ENCODE measurements around the gene OR13J1.
A peak's percentile ranks its signal among the peaks of the same experiment; 100 is the strongest.
"Not testable (repeated sequence)": the region's sequence is repeated elsewhere in the genome, so short reads cannot be mapped to it uniquely, and the experiment has no call there.

OR13J1 gene, protein sequence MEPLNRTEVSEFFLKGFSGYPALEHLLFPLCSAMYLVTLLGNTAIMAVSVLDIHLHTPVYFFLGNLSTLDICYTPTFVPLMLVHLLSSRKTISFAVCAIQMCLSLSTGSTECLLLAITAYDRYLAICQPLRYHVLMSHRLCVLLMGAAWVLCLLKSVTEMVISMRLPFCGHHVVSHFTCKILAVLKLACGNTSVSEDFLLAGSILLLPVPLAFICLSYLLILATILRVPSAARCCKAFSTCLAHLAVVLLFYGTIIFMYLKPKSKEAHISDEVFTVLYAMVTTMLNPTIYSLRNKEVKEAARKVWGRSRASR

DNA sequence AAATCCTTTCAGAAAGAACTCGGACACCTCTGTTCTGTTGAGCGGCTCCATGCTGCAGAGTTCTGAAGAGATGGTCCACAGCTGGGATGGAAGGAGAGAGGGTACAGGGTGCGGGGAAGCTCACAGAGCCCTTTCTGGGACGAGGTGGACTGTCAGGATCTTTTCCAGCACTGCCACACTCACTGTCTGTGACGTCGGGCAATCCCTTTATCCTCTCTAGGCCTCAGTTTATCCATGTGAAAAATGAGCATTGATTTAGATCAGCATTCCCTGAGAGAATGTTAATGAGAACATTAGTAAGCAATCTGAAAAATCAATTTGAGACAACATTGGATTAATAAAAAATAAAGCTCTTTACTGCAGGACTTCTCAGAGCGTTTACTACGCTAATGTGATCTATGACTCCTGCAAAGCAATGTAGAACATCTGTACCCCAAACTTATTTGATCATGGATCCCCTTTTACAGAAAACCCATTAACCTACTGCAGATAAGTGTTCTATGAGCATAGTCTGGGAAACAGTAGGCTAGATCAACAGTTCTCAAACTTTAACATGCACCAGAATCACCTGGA, at the start of gene OR13J1:
Gene OR13J1, minus strand, starts transcription at position 51 of the 573 bp plus-strand sequence. Its CDS starts 0 bp downstream, at position 51.
- no peak for DNase-seq (ENCODE audit: low read depth)

DNA sequence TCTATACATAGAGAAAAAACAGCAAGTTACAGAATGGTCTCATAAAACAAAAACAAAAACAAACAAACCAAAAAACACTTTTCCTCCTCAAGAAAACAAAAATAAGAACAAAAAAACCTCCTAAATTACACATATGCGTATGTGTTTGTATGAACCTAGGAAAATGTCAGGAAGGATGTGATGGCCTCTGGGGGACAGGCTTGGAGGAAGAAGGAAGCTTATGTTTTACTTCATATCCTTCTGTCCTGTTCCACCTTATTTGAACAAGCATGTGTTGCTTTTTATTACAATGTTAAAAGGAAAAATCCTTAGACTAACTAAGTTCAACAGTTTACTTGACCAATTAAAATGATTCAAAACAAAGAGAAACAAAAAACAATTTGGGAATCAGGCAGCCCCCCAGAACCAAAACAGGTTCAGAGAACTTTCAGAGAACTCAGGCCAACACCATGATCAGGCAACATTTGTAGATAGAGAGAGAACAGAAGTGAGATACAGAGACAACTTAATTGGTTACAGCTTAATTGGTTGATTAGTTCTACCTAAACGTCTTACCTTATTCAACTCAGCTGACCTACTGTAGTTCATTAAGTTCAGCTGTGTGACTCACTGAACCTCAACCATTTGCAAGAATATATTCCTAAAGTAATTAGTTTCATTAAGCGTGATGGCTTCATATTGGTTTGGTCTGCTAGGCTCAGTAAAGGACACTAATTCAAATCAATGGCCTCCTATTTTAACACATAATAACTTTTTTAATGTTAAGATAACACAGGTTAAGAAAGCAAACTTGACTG, 49.2 kb upstream of the OR13J1 start:
- no peak for DNase-seq (ENCODE audit: low read depth)

DNA sequence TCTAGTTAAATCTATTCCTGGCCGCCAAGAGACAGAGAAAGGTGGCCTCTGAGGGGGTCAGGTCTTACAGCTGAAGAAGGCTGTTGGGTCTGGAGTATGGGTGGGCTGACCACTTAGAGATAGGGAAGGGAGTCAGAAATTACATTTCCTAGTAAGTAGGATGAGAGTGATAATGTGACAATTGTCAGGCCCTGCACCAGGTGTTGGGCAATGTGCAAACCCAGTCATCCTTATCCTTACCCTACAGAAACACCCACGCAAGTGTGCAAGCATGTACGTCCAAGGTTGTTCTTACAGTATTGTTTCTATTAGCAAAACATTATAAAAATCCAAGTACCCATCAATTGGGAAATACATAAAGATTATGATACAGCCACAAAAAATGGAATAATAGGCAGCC, 48.6 kb upstream of the OR13J1 start:
- DNase-seq (ENCODE audit: low read depth), result no peak

DNA sequence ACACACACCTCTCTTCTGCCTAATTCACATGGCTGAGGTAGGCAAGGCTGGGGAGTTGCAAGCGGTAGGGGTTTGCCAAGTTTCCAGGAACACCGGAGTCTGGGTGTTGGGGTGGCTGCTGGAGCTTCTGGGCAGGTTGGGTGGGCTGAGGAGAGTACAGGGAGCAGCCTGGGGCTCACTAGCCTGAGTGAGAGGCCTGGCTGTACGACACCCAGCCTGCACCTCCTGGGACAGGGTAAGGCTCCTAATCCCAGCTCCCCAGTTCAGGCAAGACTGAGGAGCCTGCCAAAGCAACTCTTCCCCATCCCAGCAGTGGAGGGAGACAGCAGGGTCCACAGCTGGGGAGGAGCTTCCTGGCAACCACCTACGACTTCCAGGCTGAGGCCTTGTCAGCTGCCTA, 47.1 kb upstream of the OR13J1 start:
- no peak for DNase-seq (ENCODE audit: low read depth)

DNA sequence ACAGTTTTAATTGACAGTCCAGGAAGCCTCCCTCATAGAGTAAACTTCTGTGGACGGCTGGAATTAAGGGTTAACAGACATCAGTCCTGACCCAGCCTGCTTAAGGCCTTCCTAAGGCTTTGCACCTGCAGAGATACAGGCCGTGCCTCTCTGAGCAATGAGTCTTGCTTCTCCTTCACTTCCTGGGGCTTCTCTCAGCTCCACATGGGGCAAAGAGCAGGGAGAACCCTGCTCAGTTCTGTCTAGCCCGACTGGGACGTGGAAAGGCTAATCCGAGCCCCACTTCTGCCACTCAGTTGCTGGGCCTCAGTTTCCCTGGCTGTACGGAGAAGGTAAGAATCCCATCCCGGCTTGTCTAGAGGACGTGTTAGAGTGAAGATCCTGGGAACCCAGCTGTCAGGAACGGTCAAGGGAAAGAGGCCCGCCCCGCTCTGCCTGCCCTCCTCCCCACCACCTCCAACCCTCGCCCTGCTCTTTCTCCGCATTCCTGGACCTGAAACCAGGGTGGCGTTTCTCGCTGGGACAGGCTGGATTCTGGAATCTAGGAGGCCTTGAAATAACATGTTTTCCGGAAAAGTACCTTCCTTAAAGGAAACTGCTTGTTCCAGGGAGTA, 45.6 kb upstream of the OR13J1 start:
- DNase-seq (ENCODE audit: low read depth), result no peak

DNA sequence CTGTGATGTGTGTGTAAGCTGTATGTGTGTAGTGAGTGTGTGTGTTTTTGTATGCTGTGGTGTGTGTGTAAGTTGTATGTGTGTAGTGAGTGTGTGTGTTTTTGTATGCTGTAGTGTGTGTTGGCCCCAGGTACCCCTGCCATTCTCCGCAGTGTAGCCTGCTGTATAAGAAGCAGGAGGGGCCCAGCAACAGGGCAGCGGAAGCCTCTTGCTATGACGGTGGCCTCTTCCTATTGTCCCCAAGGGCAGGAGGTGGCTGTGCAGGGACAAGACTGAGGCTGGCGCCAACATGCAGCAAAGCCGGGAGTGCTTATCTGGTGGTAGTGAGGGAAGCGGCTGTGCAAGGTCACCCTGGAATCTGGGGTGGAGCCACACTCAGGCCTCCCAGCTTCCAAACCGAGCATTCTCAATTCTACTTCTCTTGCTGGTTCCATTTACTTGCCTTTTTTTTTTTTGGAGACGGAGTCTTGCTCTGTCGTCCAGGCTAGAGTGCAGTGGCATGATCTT, 44.2 kb upstream of the OR13J1 start:
- DNase-seq (ENCODE audit: low read depth), result peak; percentile 66

DNA sequence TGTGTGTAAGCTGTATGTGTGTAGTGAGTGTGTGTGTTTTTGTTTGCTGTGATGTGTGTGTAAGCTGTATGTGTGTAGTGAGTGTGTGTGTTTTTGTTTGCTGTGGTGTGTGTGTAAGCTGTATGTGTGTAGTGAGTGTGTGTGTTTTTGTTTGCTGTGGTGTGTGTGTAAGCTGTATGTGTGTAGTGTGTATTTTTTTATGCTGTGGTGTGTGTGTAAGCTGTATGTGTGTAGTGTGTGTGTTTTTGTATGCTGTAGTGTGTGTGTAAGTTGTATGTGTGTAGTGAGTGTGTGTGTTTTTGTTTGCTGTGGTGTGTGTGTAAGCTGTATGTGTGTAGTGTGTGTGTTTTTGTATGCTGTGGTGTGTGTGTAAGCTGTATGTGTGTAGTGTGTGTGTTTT, 43.2 kb upstream of the OR13J1 start:
- DNase-seq (ENCODE audit: low read depth), result not testable (repeated sequence)

DNA sequence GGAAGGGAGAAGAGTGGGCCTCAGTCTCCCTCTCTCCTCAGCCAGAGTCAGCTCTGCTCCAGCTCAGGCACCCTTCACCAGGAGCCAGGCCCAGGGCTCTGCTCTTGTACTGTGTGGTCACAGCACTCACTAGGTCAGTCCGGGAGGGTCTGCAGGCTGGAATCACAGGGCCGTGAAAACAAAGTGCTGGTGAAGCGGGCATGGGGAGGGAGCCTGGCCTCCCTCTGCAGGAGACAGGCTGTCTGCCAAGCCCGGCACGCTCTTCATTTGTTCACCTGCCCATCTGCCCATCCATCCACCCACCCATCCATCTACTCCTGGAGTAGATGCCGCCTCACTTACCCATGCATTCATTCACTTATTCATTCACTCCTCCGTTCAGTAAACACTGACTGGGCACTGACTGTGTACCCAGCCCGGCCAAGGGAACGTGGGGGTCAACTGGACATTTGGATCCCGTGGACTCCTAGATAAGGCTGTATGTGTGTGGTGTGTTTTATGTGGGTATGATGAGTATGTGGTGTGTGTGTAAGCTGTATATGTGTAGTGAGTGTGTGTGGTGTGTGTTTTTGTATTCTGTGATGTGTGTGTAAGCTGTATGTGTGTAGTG, 42.7 kb upstream of the OR13J1 start:
- no peak for DNase-seq (ENCODE audit: low read depth)

DNA sequence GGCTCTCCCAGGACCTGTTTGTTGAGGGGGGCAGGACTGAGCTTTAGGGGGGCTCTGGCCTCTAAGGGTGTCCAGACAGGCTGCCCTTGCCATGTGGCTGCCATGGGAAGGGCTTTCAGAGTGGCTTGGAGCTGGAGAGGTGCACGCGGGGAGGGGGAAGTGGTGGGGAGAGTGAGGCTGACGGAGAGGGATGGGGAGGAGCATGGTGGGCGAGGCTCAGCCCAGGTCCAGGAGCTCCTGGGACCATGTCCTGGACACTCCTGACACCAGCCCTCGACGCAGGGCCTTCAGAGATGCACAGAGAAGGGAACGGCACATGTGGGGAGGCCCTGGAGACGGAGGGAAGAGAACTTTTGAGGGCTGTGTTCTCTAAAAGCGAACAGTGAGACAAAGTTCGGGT, 41.5 kb upstream of the OR13J1 start:
- DNase-seq (ENCODE audit: low read depth), result no peak

DNA sequence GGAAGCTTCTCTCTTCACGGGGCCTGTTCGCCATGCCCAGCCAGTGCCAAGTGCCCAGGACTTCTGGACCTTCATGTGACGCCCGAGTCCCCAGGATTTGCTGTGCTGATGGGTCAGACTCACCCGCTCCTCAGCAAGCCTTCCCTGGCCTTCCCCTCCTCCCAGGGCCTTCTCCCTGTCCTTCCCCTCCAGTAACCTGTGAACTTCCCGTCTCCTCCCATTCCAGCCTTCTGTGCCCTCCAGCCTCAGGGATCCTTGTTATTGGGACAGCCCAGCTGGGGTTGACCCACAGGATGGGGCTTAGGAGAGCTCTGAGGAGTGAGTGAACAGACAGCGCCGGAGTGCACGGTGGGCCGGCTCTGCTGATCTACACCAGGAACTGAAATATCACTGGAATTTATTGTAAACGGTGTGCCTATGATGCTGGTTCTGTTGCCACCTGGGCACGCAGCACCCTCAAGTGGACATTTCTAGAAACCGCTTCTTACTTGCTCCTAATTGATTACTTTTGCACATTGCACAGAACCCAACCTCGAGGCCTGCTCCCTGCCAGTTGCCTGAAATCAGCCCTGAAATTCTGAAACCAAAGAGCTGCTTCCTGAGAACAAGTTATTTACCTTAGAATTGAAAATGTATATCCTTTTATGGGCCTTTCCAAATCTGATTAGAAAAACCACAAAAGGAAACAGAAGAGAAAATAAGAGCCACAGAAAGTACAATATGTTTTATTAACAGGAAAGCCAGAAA, 40.6 kb upstream of the OR13J1 start:
- DNase-seq (ENCODE audit: low read depth), result peak; percentile 61

DNA sequence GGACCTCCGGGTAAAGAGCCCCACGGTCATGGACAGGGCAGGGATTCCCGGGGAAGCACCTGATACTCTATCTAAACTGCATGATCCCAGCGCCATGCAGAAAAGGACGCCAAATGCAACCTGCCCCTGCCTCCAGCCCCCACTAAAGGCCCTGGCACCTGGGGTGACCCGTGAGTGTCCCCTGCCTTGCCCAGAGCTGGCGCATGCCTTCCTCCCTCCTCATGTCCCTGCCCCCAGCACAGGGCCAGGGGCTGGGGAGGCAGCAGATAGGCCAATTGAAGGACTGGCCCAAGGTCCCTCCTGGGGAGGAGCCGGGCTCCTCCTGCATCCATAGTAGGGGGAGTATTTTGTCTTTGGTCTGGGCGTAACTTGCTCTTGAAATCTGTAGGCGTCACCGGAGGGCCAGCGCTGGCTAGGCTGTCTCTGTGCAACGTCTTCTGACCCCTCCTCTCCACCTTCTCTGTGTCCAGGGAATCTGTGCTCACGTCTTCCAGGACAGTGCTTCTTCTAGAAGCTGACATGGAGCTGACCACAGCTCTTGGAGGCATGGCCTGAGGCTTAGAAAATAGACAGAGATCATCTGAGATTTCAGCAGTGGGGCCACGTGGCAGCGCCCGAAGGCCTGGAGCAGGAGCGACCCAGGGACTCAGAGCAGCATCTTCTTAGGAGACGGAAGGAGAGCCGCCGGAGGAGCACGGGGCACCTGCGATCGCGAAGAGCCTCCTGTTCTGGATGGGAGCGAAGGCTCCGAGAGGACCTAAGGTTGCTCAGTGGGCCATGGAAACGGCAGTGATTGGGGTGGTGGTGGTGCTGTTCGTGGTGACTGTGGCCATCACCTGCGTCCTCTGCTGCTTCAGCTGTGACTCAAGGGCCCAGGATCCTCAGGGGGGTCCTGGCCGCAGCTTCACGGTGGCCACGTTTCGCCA, 39.7 kb upstream of the OR13J1 start:
- DNase-seq (ENCODE audit: low read depth), result no peak

DNA sequence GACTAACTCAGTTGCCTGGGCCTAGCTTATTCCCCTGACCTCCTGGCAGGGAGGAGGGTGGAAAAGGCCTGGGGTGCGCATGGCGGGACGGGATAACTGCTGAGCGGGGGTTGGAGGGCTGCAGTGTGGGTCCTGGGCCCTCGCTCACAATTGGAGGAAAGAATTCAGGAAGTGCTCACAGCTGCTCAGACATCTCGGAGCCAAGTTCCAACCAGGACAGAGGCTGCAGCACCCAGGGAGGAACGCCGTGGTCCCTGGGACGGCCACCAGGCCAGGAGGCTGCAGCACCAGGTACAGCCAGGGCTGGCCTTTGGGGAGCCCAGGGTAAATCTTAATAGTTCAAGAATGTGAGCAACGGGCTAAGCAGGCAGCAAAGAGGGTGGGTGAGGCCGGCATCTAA, 39.1 kb upstream of the OR13J1 start, which contains the start of gene SPAAR:
Gene SPAAR, plus strand, starts transcription at position 217 of the 400 bp plus-strand sequence. CDS start 974 bp downstream, outside the sequence.
- no peak for DNase-seq (ENCODE audit: low read depth)

DNA sequence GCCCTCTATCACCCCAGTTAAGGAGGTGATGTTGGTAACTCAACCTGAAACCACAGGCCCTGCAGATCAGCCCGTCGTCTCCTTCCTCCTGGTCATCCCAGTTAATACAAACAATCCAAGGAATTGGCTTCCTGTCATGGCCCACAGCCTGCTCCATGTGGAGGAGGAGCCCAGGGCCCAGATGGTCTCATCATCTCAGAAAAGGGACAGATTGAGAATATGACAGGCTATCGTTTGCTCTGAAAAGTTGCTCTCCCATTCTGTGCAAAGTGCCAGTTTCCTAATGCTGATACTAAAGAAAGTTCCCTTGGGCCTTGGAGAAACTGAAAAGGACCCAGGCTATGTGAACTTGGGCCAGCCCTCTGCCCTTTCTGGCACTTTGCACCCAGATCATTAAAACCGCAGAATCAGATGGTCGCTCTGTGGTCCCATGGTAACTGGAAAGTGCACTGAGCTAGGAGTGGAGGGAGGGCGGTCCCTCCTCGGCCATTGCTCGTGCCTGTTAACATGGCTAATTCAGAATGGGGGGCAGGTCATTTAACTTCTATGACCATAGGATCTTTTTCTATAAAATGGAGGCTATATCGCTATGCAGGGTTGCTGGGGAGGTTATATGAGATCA, 38.4 kb upstream of the OR13J1 start:
- DNase-seq (ENCODE audit: low read depth), result peak; percentile 78

DNA sequence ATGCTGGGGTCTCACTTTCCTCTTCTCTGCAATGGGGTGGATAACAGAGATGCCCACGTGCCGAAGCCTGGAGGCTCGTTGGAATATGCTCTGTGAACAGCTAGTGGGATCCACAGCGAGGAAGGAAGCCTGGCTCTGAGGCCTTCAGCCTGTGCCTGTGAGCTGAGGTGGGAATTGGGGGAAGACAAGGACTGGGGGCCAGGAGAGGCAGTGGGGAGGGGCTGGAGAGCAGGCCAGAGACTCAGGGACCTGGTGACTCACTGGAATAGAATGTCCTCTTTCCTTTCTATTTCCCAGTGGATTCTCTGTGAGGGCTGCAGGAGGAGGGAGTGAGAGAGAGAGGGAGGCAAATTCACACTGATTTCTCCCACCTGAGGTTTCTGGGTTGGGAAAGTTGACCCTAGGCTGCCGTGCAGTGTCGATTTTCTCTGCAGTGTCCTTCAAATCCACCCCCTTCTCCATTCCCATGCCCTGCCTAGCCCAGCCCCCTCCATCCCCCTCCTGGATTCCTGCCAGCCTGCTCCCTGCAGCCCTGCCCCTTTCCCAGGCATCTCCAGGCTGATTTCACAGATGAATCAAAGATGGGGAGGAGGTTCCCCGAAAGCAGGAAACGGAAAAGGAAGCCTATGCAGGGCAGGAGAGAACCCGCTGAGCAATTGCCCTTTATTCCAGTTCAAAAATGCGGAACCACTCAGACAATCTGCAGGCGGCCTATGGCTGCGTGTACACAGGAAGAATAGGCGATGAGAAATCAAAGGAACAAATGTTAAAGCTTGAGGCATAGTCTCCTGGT, 37.7 kb upstream of the OR13J1 start:
- DNase-seq (ENCODE audit: low read depth), result peak; percentile 95

DNA sequence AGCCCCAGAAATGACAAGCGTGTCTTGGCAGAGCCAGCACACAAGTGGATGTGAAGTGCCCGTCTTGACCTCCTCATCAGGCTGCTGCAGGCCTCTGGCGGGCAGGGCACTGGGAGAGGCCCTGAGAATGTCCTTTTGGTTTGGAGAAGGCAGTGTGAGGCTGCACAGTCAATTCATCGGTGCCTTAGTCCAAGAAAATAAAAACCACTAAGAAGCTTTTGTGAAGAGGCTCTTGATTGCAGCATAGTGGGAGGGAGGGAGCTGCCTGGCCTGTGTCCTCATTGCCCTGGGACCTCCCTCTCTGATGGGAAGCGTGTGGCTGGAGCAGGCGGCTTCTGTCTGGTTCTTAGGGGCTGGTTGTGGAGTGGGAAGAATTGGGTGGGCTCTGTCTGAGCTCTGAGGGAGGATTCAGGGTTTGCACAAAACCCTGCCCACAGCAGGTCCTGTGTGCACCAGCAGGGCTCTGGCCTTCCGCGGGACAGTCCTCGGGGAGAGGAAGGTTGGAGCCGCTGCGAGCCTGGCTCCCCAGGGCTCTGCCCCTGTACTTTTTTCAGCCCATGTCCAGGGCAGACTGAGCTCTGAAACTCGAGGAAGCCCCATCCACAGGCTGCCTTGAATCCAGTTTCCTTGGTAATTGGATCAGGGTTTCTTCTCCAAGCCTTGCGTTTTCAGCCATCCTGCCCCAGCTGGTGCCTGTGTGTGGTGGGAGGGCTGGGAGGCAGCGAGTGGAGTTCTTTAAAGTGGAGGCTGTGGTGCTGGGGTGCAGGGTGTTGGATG, 36.9 kb upstream of the OR13J1 start:
- peak; percentile 89 for DNase-seq (ENCODE audit: low read depth)

DNA sequence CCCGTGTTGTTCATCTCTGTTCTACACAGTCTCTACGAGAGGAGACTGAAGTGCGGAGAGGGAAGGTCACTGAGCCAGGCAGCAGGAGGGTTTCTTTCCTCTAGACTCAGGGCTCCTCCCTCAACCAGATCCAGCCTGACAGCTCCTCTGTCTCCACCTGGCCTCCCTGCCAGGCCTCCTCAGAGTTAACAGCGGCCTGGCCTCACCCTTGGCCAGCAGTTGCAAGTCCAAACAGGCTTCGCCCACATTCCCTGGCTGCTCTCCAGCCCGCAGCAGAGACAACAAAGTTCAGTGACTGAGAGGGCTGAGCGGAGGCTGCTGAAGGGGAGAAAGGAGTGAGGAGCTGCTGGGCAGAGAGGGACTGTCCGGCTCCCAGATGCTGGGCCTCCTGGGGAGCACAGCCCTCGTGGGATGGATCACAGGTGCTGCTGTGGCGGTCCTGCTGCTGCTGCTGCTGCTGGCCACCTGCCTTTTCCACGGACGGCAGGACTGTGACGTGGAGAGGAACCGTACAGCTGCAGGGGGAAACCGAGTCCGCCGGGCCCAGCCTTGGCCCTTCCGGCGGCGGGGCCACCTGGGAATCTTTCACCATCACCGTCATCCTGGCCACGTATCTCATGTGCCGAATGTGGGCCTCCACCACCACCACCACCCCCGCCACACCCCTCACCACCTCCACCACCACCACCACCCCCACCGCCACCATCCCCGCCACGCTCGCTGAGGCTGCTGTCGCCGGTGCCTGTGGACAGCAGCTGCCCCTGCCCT, 35.9 kb upstream of the OR13J1 start, which contains the start of gene HRCT1:
Gene HRCT1, plus strand, starts transcription at position 291 of the 768 bp plus-strand sequence. Its CDS starts 86 bp downstream, at position 377.
- peak; percentile 96 for DNase-seq (ENCODE audit: low read depth)

All from EH (cell line).